GM21717 (cell line): ENCODE results near the gene TMBIM1.

Source experiments
- ATAC-seq: cut with Tn5 transposase; IDR thresholded peaks from one replicate; pipeline ENCODE4 v1.9.1; 2021; ENCODE audit warnings: mild to moderate bottlenecking, moderate library complexity; ENCODE audit not compliant: unreplicated experiment

The TMBIM1 gene

GRCh38 chr2:218293715-218294429 lies 1.6 kb upstream of the TMBIM1 start:
- ATAC-seq, result no peak

- ATAC-seq, result no peak
Observed at GRCh38 chr2:218291318-218292047, 820 bp downstream of the TMBIM1 start.

DNA sequence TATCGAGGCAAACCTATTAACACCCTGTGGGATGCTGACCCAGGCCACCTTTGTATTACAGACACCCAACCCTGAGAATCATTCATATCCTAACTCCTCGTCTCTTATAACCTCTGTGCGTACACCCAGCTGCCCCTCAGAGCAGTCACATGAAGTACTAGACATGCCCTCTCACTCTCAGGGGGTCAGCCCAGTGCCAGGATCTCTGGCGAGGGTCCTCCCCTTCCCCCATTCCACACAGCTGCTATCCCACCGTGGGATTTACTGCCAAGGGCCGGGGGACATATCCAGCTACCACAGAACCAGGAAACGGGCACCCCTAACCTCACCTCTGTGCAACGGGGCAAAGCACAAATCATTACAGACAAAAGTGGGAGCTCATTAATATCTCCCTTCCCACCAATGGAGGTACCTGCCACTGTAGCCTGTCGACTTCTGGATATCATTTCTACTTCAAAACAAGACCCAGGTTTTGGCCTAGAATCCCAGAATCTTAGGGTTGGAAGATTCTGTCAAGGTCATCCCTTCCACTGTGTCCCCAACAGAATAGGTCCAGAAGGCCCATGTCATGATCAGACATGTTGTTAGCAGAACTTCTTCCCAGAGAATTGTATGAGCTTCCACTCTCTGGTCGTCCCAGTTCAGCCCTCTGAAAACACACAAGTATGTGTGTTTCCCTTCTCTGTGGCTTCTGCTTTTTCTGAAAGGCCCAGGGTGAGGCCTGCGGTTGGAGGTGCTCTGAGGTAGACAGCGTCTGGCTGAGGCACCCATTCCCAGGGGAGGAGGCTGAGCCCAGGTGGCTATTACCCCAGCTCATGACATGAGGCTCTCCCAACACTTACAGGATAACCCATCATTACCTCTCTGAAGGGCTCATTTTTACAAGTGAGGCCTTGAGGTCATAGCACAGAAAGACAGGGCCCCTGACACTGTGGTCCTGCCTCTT lies 1.7 kb downstream of the TMBIM1 start:
- peak; percentile 45 for ATAC-seq

DNA sequence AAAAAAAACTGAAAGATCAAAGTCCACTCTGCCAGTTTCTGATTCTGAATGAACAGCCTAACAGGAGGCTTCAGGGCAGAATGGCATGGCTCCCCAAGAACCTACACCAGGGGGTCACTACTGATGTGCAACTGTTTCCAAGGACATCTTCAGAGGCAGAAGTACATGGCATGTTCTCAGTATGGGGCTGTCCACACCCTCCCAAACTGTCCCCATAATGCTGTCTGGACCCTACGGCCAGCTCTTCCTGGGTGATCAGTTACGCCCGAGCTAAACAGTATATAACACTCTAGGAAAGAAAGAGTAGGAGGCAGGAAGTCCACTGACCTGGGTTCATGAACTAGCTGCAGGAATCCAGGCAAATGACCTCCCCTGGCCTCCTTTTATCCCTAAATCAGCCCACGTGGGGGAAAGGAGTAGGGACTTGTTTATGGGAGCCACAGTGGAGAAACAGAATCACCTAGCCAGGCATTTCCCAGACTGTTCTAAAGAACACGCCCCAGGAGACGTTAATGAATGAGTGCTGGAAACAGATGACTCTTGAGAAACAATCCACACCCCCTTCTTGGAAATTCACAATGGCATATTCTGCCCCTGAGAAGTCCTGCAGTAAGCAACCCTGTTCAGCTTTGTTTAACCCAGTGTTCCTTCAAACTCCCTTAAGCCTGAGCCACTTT lies 2.5 kb downstream of the TMBIM1 start:
- no peak for ATAC-seq

- peak; percentile 60 for ATAC-seq
Observed at GRCh38 chr2:218286570-218287459, 5.5 kb downstream of the TMBIM1 start.

DNA sequence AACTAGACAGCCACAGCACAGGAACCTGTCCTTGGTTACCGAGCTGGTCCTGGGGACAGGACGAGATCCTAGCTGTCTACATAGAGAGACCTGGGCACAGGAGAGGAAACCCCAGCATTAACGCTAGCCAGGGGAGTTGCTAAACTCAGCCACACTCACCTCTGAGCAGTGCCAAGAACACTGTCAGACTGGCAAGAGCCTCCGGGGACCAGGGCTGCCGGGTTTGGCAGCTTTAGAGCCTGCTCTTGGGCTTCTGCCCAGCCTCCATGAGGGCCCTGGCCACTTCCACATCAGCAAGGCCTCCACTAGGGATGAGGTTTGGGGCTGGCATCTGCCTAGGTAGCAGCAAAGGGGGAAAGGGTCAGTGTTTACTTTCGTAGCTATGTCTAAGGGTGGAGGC lies 6.7 kb downstream of the TMBIM1 start:
- no peak for ATAC-seq

- peak; percentile 51 for ATAC-seq
Observed at GRCh38 chr2:218284106-218284811, 8.0 kb downstream of the TMBIM1 start.

- no peak for ATAC-seq
Observed at GRCh38 chr2:218282173-218282991, 9.9 kb downstream of the TMBIM1 start.

GRCh38 chr2:218281449-218281848 lies 10.9 kb downstream of the TMBIM1 start:
- no peak for ATAC-seq

- no peak for ATAC-seq
Observed at GRCh38 chr2:218280260-218280870, 11.9 kb downstream of the TMBIM1 start.

DNA sequence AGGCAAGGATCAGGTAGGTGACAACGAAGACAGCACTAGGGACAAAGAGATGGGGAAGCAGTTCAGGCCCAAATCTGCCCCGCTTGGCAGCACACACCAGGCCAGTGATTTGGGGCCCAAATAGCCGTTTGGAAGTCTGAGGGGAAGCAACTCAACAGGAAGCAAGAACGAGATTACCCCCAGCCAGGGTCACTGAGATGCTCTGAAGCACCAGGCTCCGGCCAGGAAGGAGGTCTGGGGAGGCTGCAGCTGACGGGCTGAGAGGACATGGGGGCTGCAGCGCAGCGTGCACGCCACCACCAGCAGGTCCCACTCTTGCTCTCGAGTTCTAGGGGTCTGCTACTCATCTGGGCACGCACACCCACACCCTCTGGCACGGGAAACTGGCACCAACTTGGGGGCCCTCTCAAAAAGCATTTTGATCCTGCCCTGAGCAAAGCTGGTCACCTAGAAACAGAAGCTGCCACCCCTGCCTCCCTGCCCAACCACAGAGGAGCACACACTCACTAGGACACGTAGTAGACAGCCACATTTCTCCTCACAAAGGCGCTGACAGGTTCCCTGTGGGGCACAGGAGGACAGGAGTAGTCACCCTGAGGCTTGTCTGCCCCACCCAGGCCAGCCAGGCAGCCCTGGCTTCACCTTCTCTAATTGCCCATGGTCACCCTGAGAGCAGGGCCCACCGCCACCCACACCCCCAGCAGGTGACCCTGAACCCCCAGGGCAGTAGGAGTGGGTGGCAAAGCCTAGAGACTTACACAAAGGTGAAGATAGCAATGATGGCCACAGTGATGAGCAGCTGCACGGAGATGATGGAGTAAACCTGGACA lies 13.6 kb downstream of the TMBIM1 start:
- ATAC-seq, result no peak

- no peak for ATAC-seq
Observed at GRCh38 chr2:218277921-218278320, 14.4 kb downstream of the TMBIM1 start.

- no peak for ATAC-seq
Observed at GRCh38 chr2:218276986-218277755, 15.1 kb downstream of the TMBIM1 start.

DNA sequence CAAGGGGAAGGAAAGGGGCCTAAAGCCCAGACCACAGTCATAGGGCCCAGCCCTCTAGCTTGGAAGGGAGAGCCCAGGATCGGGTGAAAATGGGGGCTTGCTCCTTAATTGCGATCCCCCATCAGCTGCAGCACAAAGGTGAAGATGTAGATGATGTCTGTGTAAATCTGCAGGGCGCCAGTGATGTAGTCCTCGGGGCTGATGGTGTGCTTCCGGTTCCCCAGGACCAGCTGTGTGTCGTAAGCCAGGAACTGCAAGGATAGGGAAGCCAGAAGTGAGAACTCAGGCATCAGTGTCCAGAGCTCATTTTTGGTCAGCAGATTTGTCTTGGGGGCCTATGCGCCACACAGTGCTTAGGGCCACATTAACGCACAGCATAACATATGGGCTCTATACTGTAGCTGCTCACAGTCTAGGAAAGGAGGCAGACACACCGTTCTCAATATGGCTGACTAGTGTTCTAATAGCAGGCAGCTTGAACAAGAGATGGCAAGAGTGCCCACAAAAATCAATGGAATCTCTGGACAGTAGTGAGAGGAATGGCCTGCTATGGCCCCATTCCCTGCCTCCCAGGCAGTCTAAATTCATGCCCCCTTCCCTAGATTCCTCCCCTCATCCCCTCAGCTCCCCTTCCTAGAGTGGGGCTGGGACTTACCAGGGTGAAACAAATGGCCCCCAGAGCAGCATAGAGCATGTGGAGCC lies 16.8 kb downstream of the TMBIM1 start:
- ATAC-seq, result no peak

GRCh38 chr2:218274586-218274985 lies 17.7 kb downstream of the TMBIM1 start:
- ATAC-seq, result no peak

GRCh38 chr2:218273908-218274249 lies 18.4 kb downstream of the TMBIM1 start:
- no peak for ATAC-seq
